HG02870 (cell line): ENCODE results near the gene B4GALT2.

Experiments
- ATAC-seq: cut with Tn5 transposase; IDR thresholded peaks from one replicate; pipeline ENCODE4 v1.9.1; 2021; ENCODE audit warnings: mild to moderate bottlenecking, moderate library complexity; ENCODE audit not compliant: unreplicated experiment

B4GALT2 gene

DNA sequence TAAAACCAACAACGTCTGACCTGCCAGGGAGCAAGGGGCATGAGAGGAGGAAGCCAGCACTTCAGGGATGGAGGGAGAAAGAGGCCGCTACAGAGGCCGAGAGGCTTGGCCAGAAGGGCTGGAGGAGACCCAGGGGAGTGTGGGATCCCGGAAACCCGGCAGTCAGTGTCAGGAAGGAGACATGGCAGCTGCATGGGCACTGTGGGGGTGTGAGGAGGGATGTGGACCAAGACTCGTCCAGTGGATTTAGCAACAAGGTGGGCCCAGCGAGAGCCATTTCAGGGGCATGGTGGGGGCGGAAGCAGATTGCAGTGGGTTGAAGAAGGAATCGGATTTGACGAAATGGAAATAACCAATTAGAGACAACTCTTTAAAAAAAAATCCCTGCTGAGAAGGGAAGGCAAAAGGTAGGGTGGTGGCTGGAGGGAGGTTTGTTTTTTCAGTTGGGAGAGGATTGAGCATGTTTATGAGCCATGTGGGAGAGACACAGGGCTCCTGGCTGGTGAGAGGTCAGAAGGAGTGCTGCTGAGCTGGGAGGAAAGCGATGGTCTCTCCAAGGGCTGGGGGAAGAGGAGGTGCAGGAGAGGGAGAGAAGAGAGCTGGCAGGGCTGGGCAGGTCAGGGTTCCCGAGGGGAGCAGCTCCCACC, 4.4 kb downstream of the B4GALT2 start:
- ATAC-seq = no peak

- no peak for ATAC-seq
These were observed 5.8 kb downstream of the B4GALT2 start for GRCh38 chr1:43984855-43985254.

DNA sequence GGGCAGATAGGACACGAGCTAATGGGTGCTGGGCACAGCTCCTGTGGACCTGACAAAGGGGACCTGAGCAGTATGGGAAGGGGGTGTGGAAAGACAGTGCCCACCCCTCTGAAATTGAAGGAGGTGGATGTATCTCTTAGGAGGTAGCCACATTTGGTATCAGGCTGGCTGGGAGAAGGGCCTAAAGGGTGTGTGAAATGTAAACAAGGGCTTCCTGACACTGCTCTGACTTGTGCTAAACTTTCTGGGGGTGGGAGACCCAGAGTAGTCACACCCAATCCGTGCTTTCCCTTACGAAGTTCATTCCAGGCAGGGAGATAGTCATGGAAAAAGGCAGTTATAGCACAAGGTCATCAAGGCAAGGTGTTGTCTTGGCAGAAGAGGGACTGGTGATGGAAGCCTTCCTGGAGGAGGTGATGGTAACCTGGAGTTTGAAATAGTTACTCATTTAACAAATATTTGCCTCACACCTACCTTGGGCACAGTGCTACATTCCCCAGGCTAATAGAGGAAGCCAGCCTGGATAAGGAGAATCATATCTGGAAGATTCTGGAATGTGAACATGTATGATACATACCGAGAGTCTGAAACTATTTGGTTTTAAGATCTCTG, 7.1 kb downstream of the B4GALT2 start:
- ATAC-seq = no peak

DNA sequence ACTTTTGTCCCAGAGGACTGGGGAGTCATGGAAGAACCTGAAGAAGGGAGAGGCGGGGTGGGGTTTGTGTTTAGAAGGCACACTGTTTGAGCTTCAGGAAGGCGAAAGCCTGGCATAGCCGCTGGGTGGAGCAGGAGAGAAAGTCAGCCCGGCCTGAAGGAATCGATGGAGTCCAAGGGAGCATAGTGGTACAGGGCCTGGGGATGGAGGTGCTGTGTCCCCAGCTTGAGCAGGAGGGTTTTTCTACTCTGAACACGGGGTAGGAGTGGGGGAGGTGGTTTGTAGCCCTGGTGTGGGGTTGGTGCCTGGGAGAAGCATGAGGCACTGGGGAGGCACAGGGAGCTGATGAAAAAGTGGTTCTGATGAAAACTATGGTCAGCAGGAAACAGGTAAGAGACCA, 7.7 kb downstream of the B4GALT2 start:
- ATAC-seq = no peak

- no peak for ATAC-seq
These were observed 8.3 kb downstream of the B4GALT2 start for GRCh38 chr1:43987159-43987902.

GRCh38 chr1:43990271-43991199, 11.5 kb downstream of the B4GALT2 start:
- ATAC-seq = no peak

DNA sequence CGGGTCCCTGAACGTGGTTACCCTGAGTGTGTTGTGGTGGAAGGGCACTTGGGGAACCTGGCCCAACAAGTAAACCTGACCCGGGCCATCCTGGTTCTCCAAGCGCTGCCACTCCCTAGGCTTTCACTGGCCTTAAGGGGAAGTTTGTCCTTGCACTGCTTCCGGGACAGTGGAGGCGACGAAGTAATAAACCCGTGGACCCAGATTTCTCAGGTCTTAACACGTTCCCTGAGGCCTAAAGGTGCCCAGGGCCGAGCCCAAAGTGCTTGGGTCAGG, 12.1 kb downstream of the B4GALT2 start:
- no peak for ATAC-seq

- ATAC-seq = peak; percentile 67
These were observed 12.6 kb downstream of the B4GALT2 start, which contains the start of gene CCDC24 for GRCh38 chr1:43991476-43992231. CCDC24 (plus strand) TSS chr1:43991599; CDS start chr1:43991879, 280 bp downstream.

GRCh38 chr1:43992232-43992995, 13.4 kb downstream of the B4GALT2 start:
- no peak for ATAC-seq

- ATAC-seq = no peak
These were observed 14.3 kb downstream of the B4GALT2 start for GRCh38 chr1:43993206-43993914.

GRCh38 chr1:43994071-43994470, 15.1 kb downstream of the B4GALT2 start:
- ATAC-seq = no peak

DNA sequence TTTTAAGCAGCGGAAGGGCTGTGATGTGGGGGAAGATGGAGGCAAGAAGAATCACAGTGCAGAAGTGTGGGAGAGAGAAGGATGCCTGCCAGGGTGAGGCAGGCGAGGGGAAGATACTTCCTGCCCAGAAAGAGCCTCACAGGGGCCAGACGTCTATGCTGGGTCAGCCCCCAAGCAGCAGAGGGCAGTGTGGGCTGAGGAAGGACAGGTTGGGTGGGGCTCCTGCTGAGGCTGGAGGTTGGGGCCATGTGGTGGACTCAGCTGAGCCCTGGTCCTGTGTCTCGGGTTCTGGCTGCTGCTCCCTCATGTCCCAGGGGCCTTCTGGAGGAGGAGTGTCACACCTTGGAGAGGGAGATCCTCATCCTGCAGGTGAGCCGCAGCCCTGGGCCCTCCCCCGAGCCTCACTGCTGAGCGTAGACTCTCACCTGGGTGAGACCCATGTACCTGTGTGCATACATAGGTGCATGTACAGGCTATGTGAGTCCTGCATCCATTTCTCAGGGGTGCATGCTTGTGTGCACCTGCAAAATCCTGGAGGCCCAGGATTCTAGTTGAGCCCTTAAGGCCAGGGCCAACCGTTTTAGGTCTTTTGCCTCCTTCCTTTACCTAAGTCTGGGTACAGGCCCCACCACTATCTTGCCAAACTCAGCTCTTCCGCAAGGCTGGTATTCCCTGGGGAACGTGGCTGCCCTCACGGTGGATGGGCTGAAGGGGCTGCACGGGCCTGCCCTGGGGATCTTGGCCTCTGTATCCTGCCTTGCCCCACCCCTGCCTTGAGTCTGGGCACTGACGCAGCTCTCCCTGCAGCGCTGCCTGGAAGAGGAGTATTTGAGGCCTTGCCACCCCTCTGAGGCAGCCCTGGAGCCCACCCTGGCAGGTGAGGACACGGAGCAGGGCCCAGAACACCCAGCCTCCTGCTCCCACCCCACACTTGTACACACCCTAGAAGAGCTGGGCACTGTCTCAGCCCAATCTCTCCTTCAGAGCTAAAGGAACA, 16.1 kb downstream of the B4GALT2 start:
- ATAC-seq = no peak

DNA sequence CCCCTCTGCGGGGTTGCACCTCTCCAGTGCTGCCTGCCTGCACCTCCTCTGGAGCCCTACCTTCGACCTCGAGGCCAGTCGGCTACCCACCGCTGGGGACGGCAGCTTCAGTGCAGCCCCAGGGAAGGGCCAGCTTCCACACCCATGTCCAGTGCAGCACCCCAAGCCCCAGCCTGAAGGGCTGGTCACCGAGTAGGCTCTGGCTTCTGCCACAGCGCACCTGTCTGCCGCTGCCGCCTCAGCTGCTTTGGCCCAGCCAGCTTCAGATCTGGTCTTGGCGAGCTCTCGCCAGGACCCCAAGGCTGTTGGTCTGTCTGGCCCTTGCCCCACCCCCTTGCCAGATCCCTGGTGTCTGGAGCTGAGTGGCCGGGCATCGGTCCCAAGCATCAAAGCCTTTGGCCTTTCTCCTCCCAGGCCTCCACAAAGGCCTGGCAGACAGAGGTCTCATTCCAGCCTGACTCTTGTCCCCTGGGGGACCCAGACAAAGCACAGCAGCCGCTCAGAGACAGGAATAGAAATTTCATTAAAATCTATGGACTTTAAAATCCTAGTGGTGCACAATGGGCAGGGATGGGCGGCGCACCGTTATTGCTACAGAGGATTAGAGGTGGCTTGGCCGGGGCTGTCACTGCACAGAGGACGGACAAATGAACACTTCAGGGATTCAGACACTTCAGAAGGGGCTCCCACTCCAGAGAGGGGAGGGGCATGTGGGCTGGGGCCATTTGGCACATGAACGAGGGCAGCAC, 17.1 kb downstream of the B4GALT2 start:
- no peak for ATAC-seq

GRCh38 chr1:43996733-43997115, 17.7 kb downstream of the B4GALT2 start:
- no peak for ATAC-seq

- ATAC-seq = no peak
These were observed 18.4 kb downstream of the B4GALT2 start for GRCh38 chr1:43997295-43997999.

- ATAC-seq = no peak
These were observed 19.0 kb downstream of the B4GALT2 start for GRCh38 chr1:43998000-43998378.

DNA sequence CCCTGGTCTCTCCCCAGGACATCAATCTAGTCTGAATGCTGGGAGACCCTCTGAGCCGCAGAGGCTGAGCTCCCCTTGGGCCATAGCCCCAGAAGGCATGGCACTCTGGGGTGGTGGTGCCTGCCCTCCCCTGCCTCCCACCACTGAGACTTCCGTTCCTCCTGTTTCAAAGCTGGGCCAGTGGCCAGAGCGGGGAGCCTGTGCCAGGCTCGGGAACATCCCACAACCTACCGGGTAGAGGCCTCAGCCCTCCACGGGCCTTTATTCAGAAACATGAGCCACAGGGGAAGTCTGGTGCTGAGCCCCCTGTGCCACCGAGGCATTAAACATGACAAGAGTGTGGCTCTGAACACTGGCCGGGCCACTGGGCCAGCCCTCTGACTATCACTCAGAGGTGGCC, 20.4 kb downstream of the B4GALT2 start:
- no peak for ATAC-seq
